Measurements from ENCODE around the gene ASCL1. TPM values are rescaled to one million over a fixed set of nuclear protein-coding genes. Genes with fewer than 3 reads are reported as not detected.
A peak's percentile ranks its signal among the peaks of the same experiment; 100 is the strongest.

ASCL1 gene
- total and polyA plus RNA-seq, 10 donors: 0.02 TPM; not detected in 9

DNA sequence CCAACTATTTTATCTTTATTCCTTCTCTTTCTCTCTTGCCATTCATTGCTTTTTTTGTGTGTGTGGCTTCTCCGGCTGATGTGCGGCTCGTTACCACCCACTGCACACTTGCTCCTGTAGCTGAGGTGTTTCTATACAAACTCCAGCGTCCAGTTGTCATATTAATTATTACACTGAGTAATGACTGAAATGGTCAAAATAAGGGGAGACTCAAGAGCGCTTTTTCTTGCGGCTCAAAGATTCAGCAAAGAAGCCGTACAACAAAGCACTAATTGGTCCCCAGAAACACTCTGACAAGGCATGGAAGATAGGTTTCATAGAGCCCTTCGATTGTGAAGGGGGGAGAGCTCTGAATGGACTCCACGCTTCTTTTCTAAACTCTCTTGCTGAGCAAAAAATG, 5.6 kb upstream of the ASCL1 start:
- H3K4me3 ChIP-seq: no peak overlapping the region
- peaks cover 0 to 28% (median 21%) of the 10 kb centered on the region in 6 donors for H3K4me1 ChIP-seq
- TF ChIP-seq POLR2AphosphoS5 (IDR thresholded peaks at IDR 0.05) (no peak), POLR2A (IDR thresholded peaks at IDR 0.05) (no peak)
- TF ChIP-seq, protein P1, sequence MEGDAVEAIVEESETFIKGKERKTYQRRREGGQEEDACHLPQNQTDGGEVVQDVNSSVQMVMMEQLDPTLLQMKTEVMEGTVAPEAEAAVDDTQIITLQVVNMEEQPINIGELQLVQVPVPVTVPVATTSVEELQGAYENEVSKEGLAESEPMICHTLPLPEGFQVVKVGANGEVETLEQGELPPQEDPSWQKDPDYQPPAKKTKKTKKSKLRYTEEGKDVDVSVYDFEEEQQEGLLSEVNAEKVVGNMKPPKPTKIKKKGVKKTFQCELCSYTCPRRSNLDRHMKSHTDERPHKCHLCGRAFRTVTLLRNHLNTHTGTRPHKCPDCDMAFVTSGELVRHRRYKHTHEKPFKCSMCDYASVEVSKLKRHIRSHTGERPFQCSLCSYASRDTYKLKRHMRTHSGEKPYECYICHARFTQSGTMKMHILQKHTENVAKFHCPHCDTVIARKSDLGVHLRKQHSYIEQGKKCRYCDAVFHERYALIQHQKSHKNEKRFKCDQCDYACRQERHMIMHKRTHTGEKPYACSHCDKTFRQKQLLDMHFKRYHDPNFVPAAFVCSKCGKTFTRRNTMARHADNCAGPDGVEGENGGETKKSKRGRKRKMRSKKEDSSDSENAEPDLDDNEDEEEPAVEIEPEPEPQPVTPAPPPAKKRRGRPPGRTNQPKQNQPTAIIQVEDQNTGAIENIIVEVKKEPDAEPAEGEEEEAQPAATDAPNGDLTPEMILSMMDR (IDR thresholded peaks at IDR 0.05 in 8 of 11, conservative IDR thresholded peaks at IDR 0.05 in 3 of 11): no peak
- intact Hi-C loops (cut with DNase I; ENCODE audit: low total_unique reads): no loop called here
- H3K9me3 ChIP-seq: no peaks in the 10 kb centered on the region
- WGBS, 5 donors: 27 to 48% (median 39%) methylated on average over 9 of the region's 9 CpGs
- H3K36me3 ChIP-seq: no peaks in the 10 kb centered on the region
- peaks cover 0 to 93% (median 69%) of the 10 kb centered on the region in 7 donors for H3K27me3 ChIP-seq (replicated peaks in 1 of 7)
- no peak overlapping the region for H3K27ac ChIP-seq
- no peak for DNase-seq

DNA sequence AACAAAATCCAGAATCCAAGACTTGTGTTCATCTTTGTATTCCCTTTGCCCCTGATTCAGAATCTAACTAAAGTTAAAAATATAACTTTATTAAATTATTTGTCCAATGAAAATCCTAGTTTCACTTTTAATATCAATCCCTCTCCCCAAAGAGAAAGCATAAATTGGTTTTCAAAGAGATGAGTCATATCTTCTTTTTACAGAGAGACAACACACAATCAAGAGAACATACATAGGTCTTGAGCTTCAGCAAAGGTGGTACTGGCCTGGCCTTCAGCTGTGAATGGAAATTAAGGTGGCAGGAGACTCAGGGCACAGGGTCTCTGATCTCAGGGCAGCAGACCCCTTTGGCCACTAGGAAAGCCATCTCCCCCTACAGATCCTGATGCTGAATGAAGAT, 4.3 kb upstream of the ASCL1 start:
- intact Hi-C loops (cut with DNase I; ENCODE audit: low total_unique reads): no loop called here
- Histone ChIP-seq H3K27ac (no peak overlapping the region), H3K4me3 (no peak overlapping the region), H3K4me1 (peaks cover 3 to 42% (median 35%) of the 10 kb centered on the region in 6 donors), H3K36me3 (no peaks in the 10 kb centered on the region), H3K9me3 (no peaks in the 10 kb centered on the region), H3K27me3 (replicated peaks in 1 of 7) (peaks cover 0 to 100% (median 77%) of the 10 kb centered on the region in 7 donors)
- TF ChIP-seq, protein P1 (IDR thresholded peaks at IDR 0.05 in 8 of 11, conservative IDR thresholded peaks at IDR 0.05 in 3 of 11): no peak
- no peak for TF ChIP-seq POLR2A (IDR thresholded peaks at IDR 0.05)
- TF ChIP-seq POLR2AphosphoS5 (IDR thresholded peaks at IDR 0.05): no peak
- DNase-seq: no peak

DNA sequence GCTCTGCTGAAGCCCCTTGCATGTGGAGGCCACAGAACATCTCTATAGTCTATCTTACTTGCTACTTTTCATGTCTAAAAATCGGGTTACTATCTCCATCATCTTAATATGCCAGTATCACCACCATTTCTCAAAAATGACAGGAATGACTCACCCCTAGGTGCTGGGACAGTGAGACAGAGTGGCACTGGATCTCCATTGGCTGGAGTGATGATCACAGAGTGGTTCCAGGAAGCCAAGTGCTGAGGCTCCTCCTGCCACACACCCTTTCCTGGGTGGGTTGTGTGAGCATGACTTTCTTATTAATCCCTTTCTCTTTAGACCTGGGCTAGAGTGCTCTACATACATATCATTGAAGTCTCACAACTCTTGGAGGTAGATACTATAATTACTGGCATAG, 3.3 kb upstream of the ASCL1 start:
- Histone ChIP-seq H3K36me3 (no peaks in the 10 kb centered on the region), H3K4me1 (peaks cover 7 to 47% (median 41%) of the 10 kb centered on the region in 6 donors), H3K27me3 (replicated peaks in 1 of 7) (peaks cover 0 to 100% (median 79%) of the 10 kb centered on the region in 7 donors), H3K27ac (no peak overlapping the region), H3K4me3 (no peak overlapping the region), H3K9me3 (no peaks in the 10 kb centered on the region)
- 20 to 47% (median 33%) methylated on average over 1 of the region's 1 CpG for WGBS, 5 donors
- DNase-seq: no peak
- intact Hi-C loops (cut with DNase I; ENCODE audit: low total_unique reads): no loop called here
- TF ChIP-seq, protein P1 (IDR thresholded peaks at IDR 0.05 in 8 of 11, conservative IDR thresholded peaks at IDR 0.05 in 3 of 11): no peak
- TF ChIP-seq POLR2A (IDR thresholded peaks at IDR 0.05): no peak
- TF ChIP-seq POLR2AphosphoS5 (IDR thresholded peaks at IDR 0.05): no peak

DNA sequence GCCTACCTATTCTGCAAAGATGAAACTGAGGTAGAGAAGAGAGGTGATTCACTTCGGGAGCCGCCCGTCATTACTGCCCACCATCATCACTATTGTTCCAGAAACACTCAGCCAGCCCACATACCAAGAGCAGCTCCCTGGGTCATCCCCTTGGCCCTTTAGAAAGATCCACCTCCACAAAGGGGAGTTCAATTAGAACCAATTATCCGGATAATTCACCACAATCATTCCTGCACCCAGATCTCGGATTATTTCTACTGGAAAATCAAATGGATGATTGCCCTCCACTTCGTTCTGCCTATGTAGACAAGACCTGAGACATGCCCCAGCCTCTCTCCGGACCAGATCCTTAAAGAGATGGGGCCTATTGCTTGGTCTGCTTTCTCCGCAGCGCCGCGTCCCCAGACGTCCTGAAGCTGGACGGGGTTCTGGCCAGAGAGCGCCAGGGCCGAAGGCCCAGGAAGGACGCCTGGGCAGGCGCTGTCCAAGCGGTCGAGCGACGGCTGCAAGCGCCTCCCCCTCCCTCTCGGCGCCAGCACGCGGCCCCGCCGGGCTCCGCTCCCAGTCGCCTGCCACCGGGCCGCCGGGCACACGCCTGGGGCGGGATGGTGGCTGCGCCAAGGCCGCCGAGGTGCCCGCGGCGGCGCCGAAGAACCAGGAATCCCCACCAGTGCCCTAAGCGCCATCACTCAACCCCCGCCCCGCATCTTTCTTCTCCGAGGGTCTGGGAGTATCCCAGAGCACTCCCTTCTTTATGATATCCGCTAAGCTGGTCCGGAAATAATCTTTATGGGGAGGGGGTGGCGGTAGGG, 1.3 kb upstream of the ASCL1 start:
- peaks cover 0 to 100% (median 79%) of the 10 kb centered on the region in 7 donors for H3K27me3 ChIP-seq (replicated peaks in 1 of 7)
- 6 to 16% (median 8%) methylated on average over 22 to 50 of the region's 50 CpGs for WGBS, 5 donors
- DNase-seq: no peak
- peak overlapping the region in 1 of 8 donors; percentile 69 for H3K4me3 ChIP-seq
- H3K9me3 ChIP-seq: no peaks in the 10 kb centered on the region
- H3K27ac ChIP-seq: no peak overlapping the region
- H3K36me3 ChIP-seq: no peaks in the 10 kb centered on the region
- intact Hi-C loops (cut with DNase I; ENCODE audit: low total_unique reads): no loop called here
- H3K4me1 ChIP-seq: peaks cover 7 to 40% (median 34%) of the 10 kb centered on the region in 6 donors
- TF ChIP-seq POLR2A (IDR thresholded peaks at IDR 0.05) (no peak), POLR2AphosphoS5 (IDR thresholded peaks at IDR 0.05) (no peak)
- TF ChIP-seq, protein P1 (IDR thresholded peaks at IDR 0.05 in 8 of 11, conservative IDR thresholded peaks at IDR 0.05 in 3 of 11): no peak
